Ovary (tissue), 9 donors: ENCODE measurements around the gene CMPK2. TPM values are rescaled to one million over a fixed set of nuclear protein-coding genes. Genes with fewer than 3 reads are reported as not detected.

ENCODE experiments used
- DNase-seq, 5 donors: peaks; one replicate each; pipeline ENCODE4 v3.0.0-alpha.2; 2019 to 2020
- H3K27ac ChIP-seq, 2 donors: fragments of 200-600 bp; one replicate each; pipeline versions ENCODE4 v1.5.1 to v1.8.0; 2019 to 2022
- H3K27me3 ChIP-seq: fragments of 200-600 bp; one replicate; pipeline ENCODE4 v1.8.0; 2022
- H3K36me3 ChIP-seq: fragments of 200-600 bp; sonication (generic); one replicate; pipeline ENCODE4 v1.5.1; 2019
- H3K4me1 ChIP-seq: one replicate; pipeline ENCODE4 v1.8.1; 2013; ENCODE audit warnings: mild to moderate bottlenecking, moderate library complexity; ENCODE audit not compliant: insufficient read depth
- H3K4me3 ChIP-seq: fragments of 200-600 bp; sonication (generic); one replicate; pipeline ENCODE4 v1.5.1; 2017
- H3K9me3 ChIP-seq, 2 donors: fragments of 200-600 bp in 1 of 2; sonication (generic) in 1 of 2; one replicate each; pipeline versions ENCODE4 v1.5.1 to v1.8.1; 2013 to 2019; ENCODE audit warnings: mild to moderate bottlenecking in 1 of 2, moderate library complexity in 1 of 2
- CTCF ChIP-seq, 3 donors: fragments of 450-650 bp in 2 of 3; fragments of 200-600 bp in 1 of 3; IDR thresholded peaks; one replicate each; pipeline versions ENCODE4 v1.5.1 to v1.8.0; 2016 to 2022; ENCODE audit warnings: antibody characterized with exemption in 3 of 3, mild to moderate bottlenecking in 1 of 3
- EP300 ChIP-seq: sonication (generic); formaldehyde crosslinking; IDR thresholded peaks from one replicate; pipeline ENCODE4 v1.6.1; 2017; ENCODE audit warnings: antibody characterized with exemption
- POLR2A ChIP-seq: fragments of 450-650 bp; IDR thresholded peaks from one replicate; pipeline ENCODE4 v1.6.1; 2017; ENCODE audit warnings: antibody characterized with exemption, mild to moderate bottlenecking, moderate library complexity
- WGBS, 3 donors: extraction: QIAGEN DNeasy Blood & Tissue Kit in 1 of 3; methylation state at CpG; one replicate each; pipeline versions ENCODE4 v1.1.5 to v1.1.7; 2013 to 2017; 5-methylcytosine and 5-hydroxymethylcytosine counted together
- intact Hi-C, 4 donors: fragments of 100-400 bp; cut with DNase I; formaldehyde crosslinking; loops; one replicate each; pipeline versions ENCODE4 v1.11.0 to v1.15.1; 2022 to 2023
- polyA plus RNA-seq, 2 donors: library from polyadenylated mRNA; stranded (reverse); fragments of 200-250 nt in 1 of 2; fragments of 350-450 nt in 1 of 2; fragmentation: Illumina TruSeq in 1 of 2; extraction: RNeasy Lipid Tissue Mini Kit (QIAGEN cat#74804) in 1 of 2; gene quantifications; one replicate each; pipeline ENCODE4 v1.2.3, GENCODE V29; 2013 to 2014
- total RNA-seq, 7 donors: library from RNA; depleted of rRNA in 2 of 7; stranded (reverse); fragments of >200 nt in 2 of 7; fragmentation: NEBNext Ultra II Directional in 3 of 7; extraction: Animal tissue kit (Norgen Biotek cat#: 25700) in 3 of 7; gene quantifications; one replicate each; pipeline versions ENCODE4 v1.1.0 to v1.2.4, GENCODE V29; 2016 to 2023
- donor health status: DM: no; HTN: no; CAD: no; lungs with moderate emphysema.
- donor health status: DM: no; HTN: no; CAD: no.
- donor health status: Bipolar disorder and iron deficiency.
- donor health status: DM: yes; HTN: yes; CAD: no.
- donor health status: DM: no; HTN: no; CAD: no.
- donor health status: DM: yes; HTN: yes; CAD: no.

CMPK2 gene
- total and polyA plus RNA-seq, 9 donors: 2.7 to 11.5 (median 4.2) TPM

DNA sequence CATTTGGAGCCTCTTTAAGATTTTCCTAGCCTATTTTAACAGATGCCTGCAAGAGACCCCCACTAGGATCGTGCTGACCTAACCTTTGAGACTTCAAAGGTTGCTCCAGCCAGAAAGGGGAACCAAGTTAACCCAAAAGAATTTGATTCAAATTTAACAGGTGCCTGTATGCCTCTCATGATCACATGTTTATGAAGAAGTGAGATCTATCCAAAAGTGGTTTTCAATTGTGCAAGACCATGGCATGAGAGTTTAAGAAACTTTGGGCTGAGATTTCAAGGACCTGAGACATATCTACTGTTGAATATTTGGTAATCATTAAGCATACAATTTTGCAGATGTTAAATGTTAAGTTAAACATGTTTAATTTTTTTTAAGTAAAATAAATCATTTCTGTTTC is 10.6 kb upstream of the CMPK2 start:
- H3K27me3 ChIP-seq: no peaks in the 10 kb centered on the region
- no peak overlapping the region for H3K27ac ChIP-seq
- intact Hi-C loops: no loop called here
- H3K4me1 ChIP-seq: no peaks in the 10 kb centered on the region
- no peaks in the 10 kb centered on the region for H3K9me3 ChIP-seq
- no peak for DNase-seq
- no peak overlapping the region for H3K4me3 ChIP-seq
- no peaks in the 10 kb centered on the region for H3K36me3 ChIP-seq
- TF ChIP-seq POLR2A (no peak), EP300 (no peak), CTCF (IDR thresholded peaks at IDR 0.05) (no peak)
- 77 to 97% (median 89%) methylated on average over 1 of the region's 1 CpG for WGBS, 3 donors

DNA sequence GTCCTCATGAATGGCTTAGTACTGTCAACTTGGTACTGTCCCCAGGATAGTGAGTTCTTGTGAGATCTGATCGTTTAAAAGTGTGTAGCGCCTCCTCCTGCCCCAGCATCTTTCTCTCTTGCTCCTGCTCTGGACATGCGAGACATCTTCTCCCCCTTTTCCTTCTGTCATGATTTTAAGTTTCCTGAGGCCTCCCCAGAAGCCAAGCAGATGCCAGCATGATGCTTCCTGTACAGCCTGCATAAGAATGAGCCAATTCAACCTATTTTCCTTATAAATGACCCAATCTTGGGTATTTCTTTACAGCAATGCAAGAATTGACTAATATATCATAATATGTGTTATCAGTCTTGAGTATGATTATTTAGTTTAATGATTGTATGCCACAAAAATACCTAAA is 8.3 kb upstream of the CMPK2 start:
- TF ChIP-seq CTCF (IDR thresholded peaks at IDR 0.05) (no peak), EP300 (no peak), POLR2A (no peak)
- Histone ChIP-seq H3K36me3 (no peaks in the 10 kb centered on the region), H3K9me3 (no peaks in the 10 kb centered on the region), H3K4me1 (no peaks in the 10 kb centered on the region), H3K27ac (no peak overlapping the region), H3K4me3 (no peak overlapping the region), H3K27me3 (no peaks in the 10 kb centered on the region)
- DNase-seq: no peak
- WGBS, 3 donors: 98 to 99% (median 99%) methylated on average over 3 of the region's 3 CpGs
- intact Hi-C loops: no loop called here

GRCh38 chr2:6872394-6872793 is 6.7 kb upstream of the CMPK2 start:
- no peak overlapping the region for H3K27ac ChIP-seq
- H3K27me3 ChIP-seq: no peaks in the 10 kb centered on the region
- no peak overlapping the region for H3K4me3 ChIP-seq
- WGBS, 3 donors: 91 to 99% (median 93%) methylated on average over 2 of the region's 2 CpGs
- no peaks in the 10 kb centered on the region for H3K36me3 ChIP-seq
- intact Hi-C loops: no loop called here
- H3K9me3 ChIP-seq: no peaks in the 10 kb centered on the region
- TF ChIP-seq CTCF (IDR thresholded peaks at IDR 0.05) (no peak), EP300 (no peak), POLR2A (no peak)
- no peaks in the 10 kb centered on the region for H3K4me1 ChIP-seq
- no peak for DNase-seq

GRCh38 chr2:6866982-6867381 is 1.3 kb upstream of the CMPK2 start:
- no peaks in the 10 kb centered on the region for H3K36me3 ChIP-seq
- intact Hi-C loops: no loop called here
- no peak for TF ChIP-seq EP300
- no peak for TF ChIP-seq POLR2A
- TF ChIP-seq CTCF (IDR thresholded peaks at IDR 0.05): no peak
- WGBS, 3 donors: 87 to 90% (median 89%) methylated on average over 7 of the region's 7 CpGs
- no peaks in the 10 kb centered on the region for H3K9me3 ChIP-seq
- H3K27ac ChIP-seq: no peak overlapping the region
- H3K4me1 ChIP-seq: no peaks in the 10 kb centered on the region
- H3K27me3 ChIP-seq: no peaks in the 10 kb centered on the region
- H3K4me3 ChIP-seq: no peak overlapping the region
- DNase-seq: no peak

DNA sequence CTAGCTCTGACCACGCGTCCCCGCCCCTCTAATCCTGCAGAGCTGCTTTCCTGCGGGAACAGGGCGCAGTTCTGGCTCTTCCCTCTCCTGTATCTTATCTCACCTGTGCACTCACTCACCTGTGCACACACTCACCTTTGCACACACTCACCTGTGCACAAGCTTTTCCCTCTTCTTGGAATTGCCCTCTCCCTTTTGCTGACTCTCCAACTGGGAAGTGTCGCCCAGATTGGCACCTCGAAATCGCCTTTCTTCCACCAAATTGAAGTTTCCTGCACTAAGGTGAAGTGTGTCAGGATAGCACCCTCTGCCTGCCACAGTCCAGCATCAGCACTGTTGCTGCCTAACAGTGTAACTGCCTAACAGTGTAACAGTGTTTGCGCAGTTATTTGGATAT is 566 bp upstream of the CMPK2 start:
- peak overlapping the region; percentile 80 to 86 for H3K27ac ChIP-seq
- DNase-seq: peak; percentile 29 to 48 (median 41)
- H3K4me3 ChIP-seq: peak overlapping the region; percentile 72
- H3K9me3 ChIP-seq: no peaks in the 10 kb centered on the region
- H3K4me1 ChIP-seq: no peaks in the 10 kb centered on the region
- no peaks in the 10 kb centered on the region for H3K27me3 ChIP-seq
- WGBS, 3 donors: 3 to 4% (median 3%) methylated on average over 9 of the region's 9 CpGs
- H3K36me3 ChIP-seq: no peaks in the 10 kb centered on the region
- no peak for TF ChIP-seq EP300
- peak in 2 of 3 donors; percentile 12 to 27 for TF ChIP-seq CTCF (IDR thresholded peaks at IDR 0.05)
- intact Hi-C loops: no loop called here
